Panc1 (cell line): ENCODE measurements around the gene ZNF469. TPM values are rescaled to one million over a fixed set of nuclear protein-coding genes. Genes with fewer than 3 reads are reported as not detected.

ENCODE experiments used
- ATAC-seq: fragments of 200-7000 bp; cut with Tn5 transposase; 2 replicates; pipeline ENCODE4 v1.9.1; 2020; ENCODE audit warnings: mild to moderate bottlenecking, moderate library complexity
- BruUV-seq: library from RNA; stranded (reverse); fragments of 400-500 nt; replicated peaks from 2 replicates; lab custom pipeline; 2021; lab: Mats Ljungman, UMichigan
- CTCF ChIA-PET: fragments of 300-600 bp; sonication (Branson Sonifier 250); formaldehyde crosslinking; loops from one replicate; lab custom pipeline; 2022; ENCODE audit warnings: antibody characterized with exemption; lab: Charles Lee
- POLR2A ChIA-PET: fragments of 300-600 bp; sonication (Branson Sonifier 250); formaldehyde crosslinking; loops from one replicate; lab custom pipeline; 2022; ENCODE audit warnings: antibody characterized with exemption; lab: Charles Lee
- DNase-seq: peaks from one replicate; pipeline ENCODE4 v3.0.0-alpha.2; 2010; ENCODE audit warnings: low read depth, low spot score
- H3K27ac ChIP-seq: 2 replicates; pipeline ENCODE4 v1.5.1; 2011; ENCODE audit warnings: mild to moderate bottlenecking, low read length, inconsistent platforms
- H3K27me3 ChIP-seq: fragments of 200-500 bp; sonication (Bioruptor generic); 2 replicates; pipeline ENCODE4 v1.6.0; 2014; ENCODE audit warnings: low read length, inconsistent platforms; ENCODE audit not compliant: control insufficient read depth, insufficient read depth
- H3K36me3 ChIP-seq: fragments of 200-500 bp; sonication (Bioruptor generic); 2 replicates; pipeline ENCODE4 v1.5.1; 2014; ENCODE audit warnings: inconsistent platforms, mild to moderate bottlenecking, low read length, moderate library complexity; ENCODE audit not compliant: control insufficient read depth, insufficient read depth
- H3K4me1 ChIP-seq: 2 replicates; pipeline ENCODE4 v1.5.1; 2011; ENCODE audit warnings: inconsistent platforms, mild to moderate bottlenecking, low read length, moderate library complexity; ENCODE audit not compliant: control insufficient read depth, insufficient read depth
- H3K4me3 ChIP-seq, 2 experiments: 2 replicates each; pipeline ENCODE4 v1.5.1; 2011 to 2012; ENCODE audit warnings: low read depth in 2 of 2, low read length in 2 of 2, mild to moderate bottlenecking in 2 of 2, inconsistent platforms in 1 of 2, moderate library complexity in 1 of 2
- H3K9me3 ChIP-seq: fragments of 200-500 bp; sonication (Bioruptor generic); 2 replicates; pipeline ENCODE4 v1.5.1; 2014; ENCODE audit warnings: low read depth, mild to moderate bottlenecking, inconsistent platforms, low read length, moderate library complexity; ENCODE audit not compliant: control insufficient read depth, insufficient read depth
- CTCF ChIP-seq: fragments of 450-650 bp; IDR thresholded peaks from 2 replicates; pipeline ENCODE4 v1.5.1; 2017; ENCODE audit warnings: mild to moderate bottlenecking
- POLR2AphosphoS5 ChIP-seq: IDR thresholded peaks from 2 replicates; pipeline ENCODE4 v1.6.1; 2012; ENCODE audit warnings: mild to moderate bottlenecking, low read depth, low read length, moderate library complexity
- REST ChIP-seq, 2 experiments: IDR thresholded peaks; 2 replicates each; pipeline ENCODE4 v1.6.1; 2011 to 2012; ENCODE audit warnings: low read depth in 2 of 2, control low read depth in 1 of 2, low read length in 1 of 2, mild to moderate bottlenecking in 1 of 2, moderate library complexity in 1 of 2; ENCODE audit not compliant: insufficient read depth in 1 of 2
- SIN3A ChIP-seq: IDR thresholded peaks from 2 replicates; pipeline ENCODE4 v1.6.1; 2012; ENCODE audit warnings: low read depth, mild to moderate bottlenecking, low read length, moderate library complexity, borderline replicate concordance; ENCODE audit not compliant: insufficient read depth
- TCF7L2 ChIP-seq: IDR thresholded peaks from 2 replicates; pipeline ENCODE4 v1.6.1; 2011; ENCODE audit warnings: mild to moderate bottlenecking, low read depth, low read length, inconsistent platforms
- in situ Hi-C: cut with HindIII; loops from 2 replicates; pipeline ENCODE4 v1.10.0; 2016; ENCODE audit warnings: low sequenced_read_pairs, low pct_unique_long_range_greater_than_20kb
- intact Hi-C: fragments of 100-400 bp; cut with micrococcal nuclease; formaldehyde crosslinking; loops from one replicate; pipeline ENCODE4 v1.10.0; 2022; ENCODE audit not compliant: unreplicated experiment
- total RNA-seq: library from RNA; stranded (reverse); gene quantifications from one replicate; pipeline ENCODE4 v1.2.1, GENCODE V29; 2021; ENCODE audit not compliant: unreplicated experiment

The ZNF469 gene
- total RNA-seq, 1 experiment from 2014 or later = 1.3 TPM

- no peaks in the 10 kb centered on the region for H3K4me1 ChIP-seq
- TF ChIP-seq TCF7L2 = no peak
- TF ChIP-seq CTCF = no peak
- no peak for TF ChIP-seq REST (IDR thresholded peaks at IDR 0.05; ENCODE audit: insufficient read depth in 1 of 2, low read depth in 2 of 2, low read length in 1 of 2)
- no peak for TF ChIP-seq SIN3A
- no peak for TF ChIP-seq POLR2AphosphoS5
- H3K4me3 ChIP-seq = no peak overlapping the region
- no peak for ATAC-seq
- ChIA-PET CTCF (no interaction called here), POLR2A (no interaction called here)
- no TSS peak for BruUV-seq
- no peaks in the 10 kb centered on the region for H3K36me3 ChIP-seq
- in situ Hi-C loops = loop anchor here (10.0 kb wide), 1 partner anchor 105 kb away; no protein-coding TSS in a partner anchor
- intact Hi-C loops = no loop called here
- no peak overlapping the region for H3K27ac ChIP-seq
- DNase-seq = no peak
- no peaks in the 10 kb centered on the region for H3K9me3 ChIP-seq
- no peaks in the 10 kb centered on the region for H3K27me3 ChIP-seq
Observed at GRCh38 chr16:88400186-88400585, 17.4 kb downstream of the ZNF469 start.

GRCh38 chr16:88401604-88402246 lies 19.0 kb downstream of the ZNF469 start:
- ATAC-seq (no peak), DNase-seq (no peak)
- Histone ChIP-seq H3K36me3 (no peaks in the 10 kb centered on the region), H3K9me3 (no peaks in the 10 kb centered on the region), H3K4me3 (no peak overlapping the region), H3K4me1 (no peaks in the 10 kb centered on the region), H3K27ac (no peak overlapping the region), H3K27me3 (no peaks in the 10 kb centered on the region)
- POLR2A ChIA-PET = no interaction called here
- in situ Hi-C loops = loop anchor here (10.0 kb wide), 1 partner anchor 107 kb away; no protein-coding TSS in a partner anchor
- TF ChIP-seq SIN3A = no peak
- no peak for TF ChIP-seq POLR2AphosphoS5
- TF ChIP-seq REST (IDR thresholded peaks at IDR 0.05; ENCODE audit: insufficient read depth in 1 of 2, low read depth in 2 of 2, low read length in 1 of 2) = no peak
- no peak for TF ChIP-seq CTCF
- no peak for TF ChIP-seq TCF7L2
- intact Hi-C loops = no loop called here
- CTCF ChIA-PET = no interaction called here
- no TSS peak for BruUV-seq
